ENCODE results near the gene PALM3.

Gene PALM3, protein sequence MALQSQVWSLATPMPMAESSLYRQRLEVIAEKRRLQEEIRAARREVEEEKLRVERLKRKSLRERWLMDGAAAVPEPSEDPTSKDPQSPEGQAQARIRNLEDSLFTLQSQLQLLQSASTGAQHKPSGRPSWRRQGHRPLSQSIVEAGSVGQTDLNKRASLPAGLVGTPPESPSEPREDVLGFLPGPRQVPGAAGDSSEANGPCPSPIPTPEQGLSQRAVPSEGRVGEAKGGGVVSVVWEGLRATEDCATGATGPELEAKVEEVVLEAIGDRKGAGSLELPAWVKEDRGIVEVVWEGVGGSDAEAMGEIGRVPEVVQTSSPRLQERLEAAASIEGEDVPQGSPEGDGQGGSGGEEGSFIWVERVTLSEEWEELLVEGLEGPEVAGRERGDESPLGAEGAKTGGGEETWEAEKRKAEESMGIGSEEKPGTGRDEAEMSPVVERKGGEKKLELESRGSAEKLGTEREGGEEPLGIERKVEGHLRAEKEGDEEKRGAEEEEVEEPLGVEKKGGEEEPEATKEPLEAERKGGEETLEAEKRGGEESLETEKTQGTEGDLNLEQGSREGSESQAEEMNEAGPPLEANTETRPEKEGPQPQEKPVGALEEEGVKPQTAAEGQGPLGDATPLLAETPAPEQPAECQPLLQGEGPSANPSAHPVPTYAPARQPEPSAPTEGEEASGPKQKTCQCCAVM

GRCh38 chr19:14061751-14062557, at the start of gene PALM3:
Gene PALM3, minus strand, starts transcription at chr19:14062076. Its CDS starts 96 bp downstream, at chr19:14061980.
- no peak for DNase-seq

DNA sequence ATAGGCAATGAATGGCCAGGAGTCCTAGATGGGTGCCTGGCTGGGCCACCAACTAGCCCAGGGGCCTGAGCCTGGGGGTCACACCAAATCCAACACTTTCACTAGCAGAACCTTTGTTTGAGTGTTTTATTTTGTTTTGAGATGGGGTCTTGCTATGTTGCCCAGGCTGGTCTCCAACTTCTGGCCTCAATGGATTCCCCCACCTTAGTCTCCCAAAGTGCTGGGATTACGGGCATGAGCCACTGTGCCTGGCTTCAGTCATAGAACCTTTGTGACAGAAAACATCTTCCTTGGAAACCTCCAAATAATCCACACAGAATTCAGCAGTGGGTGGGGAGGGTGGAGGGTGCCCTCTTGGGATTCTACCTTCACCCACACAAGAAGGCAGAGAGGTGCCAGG, 49.6 kb upstream of the PALM3 start:
- no peak for DNase-seq

DNA sequence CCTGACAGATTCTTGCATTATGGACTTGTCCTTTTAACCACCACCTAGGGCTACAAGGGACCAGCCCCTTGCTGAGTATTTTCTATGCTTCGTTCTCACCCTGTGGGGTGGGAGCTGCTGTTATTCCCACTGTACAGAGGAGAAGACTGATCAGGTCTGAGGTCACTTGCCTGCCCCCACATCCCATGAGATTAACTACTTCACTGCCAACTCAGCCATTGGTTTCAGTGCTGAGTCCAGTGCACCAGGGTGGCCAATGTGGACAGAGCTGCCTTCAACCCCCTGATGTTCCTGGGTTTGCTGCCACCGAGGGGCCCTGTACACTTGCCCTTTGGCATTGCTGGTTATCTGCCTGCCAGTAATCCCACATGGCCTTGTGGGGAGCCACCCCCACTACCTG, 48.8 kb upstream of the PALM3 start:
- no peak for DNase-seq

GRCh38 chr19:14107581-14108461, 45.9 kb upstream of the PALM3 start:
- DNase-seq: no peak

DNA sequence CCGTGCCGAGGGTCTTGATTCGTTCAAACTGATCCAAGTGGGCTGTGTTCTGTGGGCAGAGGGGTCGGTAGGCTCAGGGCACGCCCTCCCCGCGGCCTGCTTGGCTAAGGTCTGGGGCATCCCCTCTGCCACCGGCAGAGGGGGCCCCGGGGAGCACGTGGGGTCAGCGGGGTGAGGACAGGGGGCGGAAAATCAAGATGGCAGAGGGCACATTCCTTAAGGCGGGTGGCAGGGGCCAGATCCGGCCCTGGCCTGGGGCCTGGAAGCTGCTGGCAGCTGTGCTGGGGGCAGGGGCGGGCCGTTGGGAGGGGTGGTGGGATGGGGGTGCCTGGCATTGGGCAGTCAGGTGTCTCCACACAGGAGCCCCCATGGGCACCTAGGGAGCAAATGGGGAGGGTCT, 45.0 kb upstream of the PALM3 start:
- no peak for DNase-seq

GRCh38 chr19:14105680-14106079, 43.8 kb upstream of the PALM3 start:
- DNase-seq: no peak

DNA sequence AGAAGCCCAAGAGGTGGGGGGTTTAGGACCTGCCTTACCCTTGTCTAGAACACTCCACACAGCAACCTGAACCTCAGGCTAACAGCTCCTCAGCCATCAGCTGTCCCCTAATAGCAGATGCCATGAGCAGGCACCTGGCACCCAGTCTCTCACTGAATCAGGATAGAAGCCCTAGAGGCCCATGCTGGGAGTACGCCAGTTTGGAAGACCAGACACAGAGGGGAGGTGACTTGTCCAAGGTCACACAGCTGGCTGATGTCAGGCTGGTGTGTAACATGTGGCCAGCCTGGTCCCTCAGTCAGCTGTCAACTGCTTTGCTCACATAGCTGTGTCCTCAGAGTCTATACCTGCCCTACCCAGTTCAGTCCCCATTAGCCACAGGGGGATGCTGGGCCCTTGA, 41.4 kb upstream of the PALM3 start:
- DNase-seq: no peak

- DNase-seq: no peak
Observed at GRCh38 chr19:14102756-14103155, 40.9 kb upstream of the PALM3 start.

- no peak for DNase-seq
Observed at GRCh38 chr19:14102102-14102696, 40.3 kb upstream of the PALM3 start.

DNA sequence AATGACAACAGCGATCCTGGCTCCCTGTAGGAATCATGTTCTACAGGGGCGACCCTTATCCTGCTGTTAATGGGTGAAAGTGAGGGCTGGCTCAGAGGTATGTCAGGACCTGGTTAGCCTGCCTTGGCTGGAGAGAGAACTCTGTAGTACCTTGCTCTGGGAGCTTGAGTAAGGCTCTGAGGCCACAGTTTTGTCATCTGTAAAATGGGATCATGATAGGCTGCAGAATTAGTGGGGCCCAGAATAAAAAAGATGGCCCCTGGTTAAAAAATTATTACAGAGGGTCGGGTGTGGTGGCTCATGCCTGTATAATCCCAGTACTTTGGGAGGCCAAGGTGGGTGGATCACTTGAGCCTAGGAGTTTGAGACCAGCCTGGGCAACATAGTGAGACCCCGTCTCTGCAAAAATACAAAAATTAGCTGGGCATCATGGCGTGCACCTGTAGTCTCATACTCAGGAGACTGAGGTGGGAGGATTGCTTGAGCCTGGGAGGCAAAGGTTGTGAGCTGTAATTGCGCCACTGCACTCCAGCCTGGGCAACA, 39.2 kb upstream of the PALM3 start:
- DNase-seq: no peak

DNA sequence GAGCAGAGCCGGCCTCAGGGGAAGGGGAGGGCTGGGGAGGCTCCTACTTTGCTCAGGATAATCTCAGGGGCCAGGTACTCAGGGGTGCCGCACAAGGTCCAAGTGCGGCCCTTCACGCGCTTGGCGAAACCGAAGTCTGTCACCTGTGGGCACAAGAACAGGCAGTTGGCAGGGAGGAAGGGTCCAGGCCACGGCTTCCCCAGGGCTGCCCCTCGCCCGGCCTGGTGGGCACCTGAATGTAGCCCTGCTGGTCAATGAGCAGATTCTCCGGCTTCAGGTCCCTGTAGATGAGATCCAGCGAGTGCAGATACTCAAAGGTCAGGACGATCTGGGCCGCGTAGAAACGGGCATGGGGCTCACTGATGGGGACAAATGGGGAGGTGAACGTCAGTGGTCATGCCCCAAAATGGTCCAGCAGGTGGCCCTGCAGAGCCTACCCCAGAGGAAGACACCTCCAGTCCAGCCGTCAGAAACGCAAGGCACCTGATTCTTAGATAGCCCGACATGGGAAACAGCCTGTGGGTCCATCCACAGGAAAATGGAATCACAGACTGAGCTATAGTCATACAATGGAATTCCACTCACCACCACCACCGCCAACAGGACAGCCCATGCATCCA, 35.8 kb upstream of the PALM3 start:
- no peak for DNase-seq

DNA sequence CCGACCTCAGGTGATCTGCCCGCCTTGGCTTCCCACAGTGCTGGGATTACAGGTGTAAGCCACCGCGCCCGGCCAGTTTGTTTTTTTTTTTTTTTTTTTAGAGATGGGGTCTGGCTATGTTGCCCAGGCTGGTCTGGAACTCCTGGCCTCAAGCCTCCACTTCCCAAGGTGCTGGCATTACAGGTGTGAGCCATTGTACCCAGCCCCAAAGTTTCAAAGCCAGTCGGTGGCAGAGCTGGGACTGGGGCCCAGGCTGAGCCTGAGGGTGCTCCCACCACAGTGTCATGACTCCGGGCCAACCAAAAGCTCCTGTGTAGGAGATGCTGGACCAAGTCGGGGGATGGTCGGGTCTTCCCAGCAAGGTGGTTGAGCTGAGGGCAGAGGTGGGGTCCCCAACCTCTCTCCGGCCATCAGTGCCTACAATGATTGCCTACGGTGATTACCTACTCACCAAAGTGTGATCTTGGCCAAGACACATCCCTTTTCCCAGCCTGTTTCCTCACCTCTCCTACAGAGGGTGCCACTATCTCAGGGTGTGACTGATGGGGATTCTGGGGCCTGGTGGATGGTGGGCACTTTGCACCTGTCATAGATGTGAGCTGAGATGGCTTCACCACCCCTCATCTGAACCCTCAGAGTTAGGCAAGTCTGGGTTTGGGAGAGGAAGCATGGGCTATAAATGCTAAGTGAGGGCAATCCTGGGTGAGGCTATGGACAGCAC, 34.6 kb upstream of the PALM3 start:
- no peak for DNase-seq

GRCh38 chr19:14094854-14095253, 33.0 kb upstream of the PALM3 start:
- DNase-seq: no peak

DNA sequence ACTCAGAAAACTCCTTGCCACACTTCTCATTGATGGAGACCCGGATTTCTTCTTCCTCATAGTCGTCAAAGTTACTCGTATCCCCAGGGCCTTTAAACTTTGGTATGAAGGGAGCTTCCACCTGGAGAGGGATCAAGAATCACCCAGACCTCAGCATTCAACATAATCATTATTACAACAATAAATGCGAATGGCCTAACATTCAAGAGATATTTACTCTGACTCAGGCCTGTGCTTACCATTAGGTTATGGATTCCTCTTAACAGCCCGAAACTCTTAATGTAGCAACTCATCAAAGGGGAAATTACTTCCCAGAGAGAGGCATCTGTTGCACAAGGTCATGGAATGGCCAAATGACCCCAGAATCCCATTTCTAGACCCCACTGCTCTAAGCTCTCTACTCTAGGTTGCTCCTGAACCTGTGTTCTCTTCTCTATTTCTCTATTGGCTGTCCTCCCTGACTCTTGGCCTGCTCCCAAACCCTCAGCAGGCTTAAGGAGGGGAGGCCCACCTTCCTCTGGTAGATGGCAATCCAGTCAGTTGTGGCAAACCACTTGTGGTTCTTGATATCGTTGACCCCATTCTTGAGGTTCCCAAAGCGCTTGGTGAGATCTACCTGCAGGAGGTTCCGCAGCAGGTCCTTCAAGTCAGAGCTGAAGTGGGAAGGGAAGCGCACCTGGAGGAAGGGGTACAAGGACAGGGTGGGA, 31.4 kb upstream of the PALM3 start:
- no peak for DNase-seq

GRCh38 chr19:14091813-14092462, 30.1 kb upstream of the PALM3 start:
- DNase-seq: peak; percentile 23

DNA sequence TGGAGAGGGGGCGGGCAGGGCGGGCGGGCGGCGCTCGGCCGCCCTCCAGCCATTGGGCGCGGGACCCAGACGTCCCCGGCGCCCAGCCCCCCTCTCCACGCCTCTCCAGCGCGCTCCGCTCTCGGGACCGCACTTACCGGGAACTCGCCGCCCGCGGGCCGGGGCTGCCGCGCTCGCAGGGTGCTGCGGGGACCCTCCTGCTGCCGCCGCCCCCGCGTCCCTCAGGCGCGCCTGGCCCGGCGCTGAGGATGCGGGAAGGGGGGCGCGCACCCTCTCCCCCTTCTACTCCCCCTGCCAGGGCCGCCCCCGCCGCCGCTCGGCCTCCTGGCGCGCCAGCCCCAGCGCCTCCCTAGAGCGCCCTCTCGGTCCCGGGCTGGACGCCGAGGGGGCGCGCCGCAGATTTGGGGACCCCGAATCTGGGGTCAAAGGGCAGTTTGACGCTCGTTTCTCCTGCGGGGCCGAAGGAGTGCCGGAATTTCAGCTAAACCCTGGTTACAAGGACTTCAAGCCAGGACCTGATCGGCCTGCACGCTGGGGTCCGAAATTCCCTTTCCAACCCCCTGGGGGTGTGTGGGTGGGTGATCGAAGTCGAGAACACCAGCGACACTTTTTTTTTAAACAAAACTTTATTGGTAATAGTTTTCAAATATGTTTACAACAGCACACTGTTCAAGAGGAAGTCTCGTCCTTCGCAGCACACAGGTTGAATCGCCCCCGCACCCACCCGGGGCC, 29.4 kb upstream of the PALM3 start:
- peak; percentile 46 for DNase-seq

DNA sequence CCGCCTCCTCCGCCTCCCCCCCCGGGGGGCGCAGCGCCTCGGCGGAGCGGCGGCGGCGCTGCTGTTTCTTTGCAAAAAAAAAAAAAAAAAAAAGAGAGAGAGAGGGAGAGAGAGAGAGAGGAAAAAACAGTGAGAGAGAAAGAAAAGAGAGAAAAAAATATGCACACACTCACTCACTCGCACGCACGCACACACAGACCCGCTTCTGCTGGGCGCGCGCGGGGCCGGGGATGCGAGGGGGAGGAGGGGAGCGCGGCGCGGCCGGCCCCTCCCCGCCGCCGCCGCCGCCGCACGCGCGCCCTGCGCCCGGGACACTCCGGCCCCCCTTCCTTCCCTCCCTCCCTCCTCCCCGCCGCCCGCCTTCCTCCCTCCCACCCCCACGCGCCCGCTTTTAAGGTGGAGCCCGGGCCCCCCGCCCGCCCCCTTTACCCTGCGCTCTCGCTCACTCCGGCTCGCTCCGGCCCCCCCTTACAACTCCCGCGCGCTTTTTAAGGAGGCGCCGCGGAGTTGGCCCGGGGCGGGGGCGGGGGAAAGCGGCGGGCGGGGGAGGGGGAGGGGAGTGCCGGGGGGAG, 28.7 kb upstream of the PALM3 start, which contains the start of gene SAMD1:
Gene SAMD1, minus strand, starts transcription at position 243 of the 572 bp plus-strand sequence.
- peak; percentile 75 for DNase-seq

Measured in activated CD4-positive, alpha-beta T cell treated with anti-CD3 and anti-CD28 coated beads for 1 hour (primary cell).